HG03354 (cell line): ENCODE data around the gene FAM13C.
A peak's percentile ranks its signal among the peaks of the same experiment; 100 is the strongest.
"Not testable (repeated sequence)": the region's sequence is repeated elsewhere in the genome, so short reads cannot be mapped to it uniquely, and the experiment has no call there.

Source experiments
- ATAC-seq: cut with Tn5 transposase; IDR thresholded peaks from one replicate; pipeline ENCODE4 v1.9.1; 2021; ENCODE audit warnings: mild to moderate bottlenecking; ENCODE audit not compliant: unreplicated experiment, poor library complexity, severe bottlenecking

The FAM13C gene

GRCh38 chr10:59362144-59362958 lies at the start of gene FAM13C:
TSS of gene FAM13C (minus strand) at chr10:59362549. CDS start at chr10:59362460, 89 bp downstream.
- peak; percentile 60 for ATAC-seq

GRCh38 chr10:59405235-59405634 lies 42.9 kb upstream of the FAM13C start:
- no peak for ATAC-seq

GRCh38 chr10:59400214-59400613 lies 37.9 kb upstream of the FAM13C start:
- ATAC-seq, result no peak

- not testable (repeated sequence) for ATAC-seq
These were observed 37.0 kb upstream of the FAM13C start for GRCh38 chr10:59399329-59399728.

- no peak for ATAC-seq
These were observed 35.6 kb upstream of the FAM13C start for GRCh38 chr10:59397961-59398360.

GRCh38 chr10:59395984-59396383 lies 33.6 kb upstream of the FAM13C start:
- ATAC-seq, result no peak

GRCh38 chr10:59393349-59393748 lies 31.0 kb upstream of the FAM13C start:
- no peak for ATAC-seq

GRCh38 chr10:59391060-59391459 lies 28.7 kb upstream of the FAM13C start:
- ATAC-seq, result no peak

- no peak for ATAC-seq
These were observed 26.3 kb upstream of the FAM13C start for GRCh38 chr10:59388671-59388976.

GRCh38 chr10:59387951-59388670 lies 25.8 kb upstream of the FAM13C start:
- no peak for ATAC-seq

GRCh38 chr10:59384761-59385160 lies 22.4 kb upstream of the FAM13C start:
- no peak for ATAC-seq

GRCh38 chr10:59383908-59384307 lies 21.6 kb upstream of the FAM13C start:
- ATAC-seq, result no peak

- no peak for ATAC-seq
These were observed 21.1 kb upstream of the FAM13C start for GRCh38 chr10:59383436-59383835.

GRCh38 chr10:59382831-59383295 lies 20.5 kb upstream of the FAM13C start:
- no peak for ATAC-seq

- ATAC-seq, result no peak
These were observed 19.3 kb upstream of the FAM13C start for GRCh38 chr10:59381687-59382086.

- ATAC-seq, result no peak
These were observed 14.5 kb upstream of the FAM13C start for GRCh38 chr10:59376846-59377245.

GRCh38 chr10:59375990-59376389 lies 13.6 kb upstream of the FAM13C start:
- no peak for ATAC-seq

GRCh38 chr10:59374916-59375315 lies 12.6 kb upstream of the FAM13C start:
- ATAC-seq, result no peak

GRCh38 chr10:59373071-59373470 lies 10.7 kb upstream of the FAM13C start:
- ATAC-seq, result no peak

- no peak for ATAC-seq
These were observed 10.2 kb upstream of the FAM13C start for GRCh38 chr10:59372543-59372942.

GRCh38 chr10:59366290-59366689 lies 3.9 kb upstream of the FAM13C start:
- no peak for ATAC-seq
